Right renal cortex interstitium (tissue), 3 donors: ENCODE data around the gene BAX. TPM values are rescaled to one million over a fixed set of nuclear protein-coding genes. Genes with fewer than 3 reads are reported as not detected.
"Not testable (repeated sequence)": the region's sequence is repeated elsewhere in the genome, so short reads cannot be mapped to it uniquely, and the experiment has no call there.

ENCODE experiments used
- DNase-seq, 3 donors: peaks; one replicate each; pipeline ENCODE4 v3.0.0-alpha.2; 2013; ENCODE audit warnings: low read depth in 3 of 3, low spot score in 2 of 3
- polyA plus RNA-seq, 3 donors: library from polyadenylated mRNA; unstranded; fragments of 120-200 nt; gene quantifications; one replicate each; pipeline ENCODE4 v1.2.1, GENCODE V29; 2013; ENCODE audit not compliant: insufficient read length in 3 of 3

The BAX gene
- 10 to 100 TPM; 47.8 to 70.2 (median 65.9) TPM for polyA plus RNA-seq

- DNase-seq = peak; percentile 79 to 88 (median 86)
Measured at GRCh38 chr19:48954595-48955307, at the start of gene BAX. BAX (plus strand) TSS chr19:48954875; CDS start chr19:48954929, 54 bp downstream.

GRCh38 chr19:48905664-48906063 lies 49.0 kb upstream of the BAX start:
- DNase-seq = no peak

GRCh38 chr19:48906324-48906723 lies 48.4 kb upstream of the BAX start:
- no peak for DNase-seq

- no peak for DNase-seq
Measured at GRCh38 chr19:48907671-48908070, 47.0 kb upstream of the BAX start.

GRCh38 chr19:48909424-48910077 lies 45.1 kb upstream of the BAX start:
- not testable (repeated sequence) for DNase-seq

GRCh38 chr19:48910803-48911202 lies 43.9 kb upstream of the BAX start:
- DNase-seq = no peak

GRCh38 chr19:48913114-48913889 lies 41.4 kb upstream of the BAX start:
- DNase-seq = no peak

- DNase-seq = no peak
Measured at GRCh38 chr19:48914181-48914580, 40.5 kb upstream of the BAX start.

- no peak for DNase-seq
Measured at GRCh38 chr19:48915757-48916156, 38.9 kb upstream of the BAX start.

- no peak for DNase-seq
Measured at GRCh38 chr19:48918071-48918470, 36.6 kb upstream of the BAX start.

GRCh38 chr19:48918801-48919247 lies 35.9 kb upstream of the BAX start:
- no peak for DNase-seq

GRCh38 chr19:48919271-48919670 lies 35.4 kb upstream of the BAX start:
- not testable (repeated sequence) for DNase-seq

- DNase-seq = no peak
Measured at GRCh38 chr19:48920949-48921348, 33.7 kb upstream of the BAX start.

- no peak for DNase-seq
Measured at GRCh38 chr19:48921721-48922500, 32.8 kb upstream of the BAX start.

- no peak for DNase-seq
Measured at GRCh38 chr19:48922548-48923490, 31.9 kb upstream of the BAX start.

GRCh38 chr19:48925240-48925843 lies 29.3 kb upstream of the BAX start:
- DNase-seq = no peak

- not testable (repeated sequence) for DNase-seq
Measured at GRCh38 chr19:48925890-48926289, 28.8 kb upstream of the BAX start.

GRCh38 chr19:48926909-48927308 lies 27.8 kb upstream of the BAX start:
- DNase-seq = no peak

- not testable (repeated sequence) for DNase-seq
Measured at GRCh38 chr19:48927692-48928091, 27.0 kb upstream of the BAX start.
